Glomerular endothelial cell (primary cell): ENCODE results near the gene IL17RC. TPM values are rescaled to one million over a fixed set of nuclear protein-coding genes. Genes with fewer than 3 reads are reported as not detected.

ENCODE experiments used
- DNase-seq: peaks from one replicate; pipeline ENCODE4 v3.0.0-alpha.2; 2011; ENCODE audit warnings: low read depth, low spot score; ENCODE audit errors: extremely low read depth
- total RNA-seq: library from RNA; depleted of rRNA; stranded (reverse); fragments of >200 nt; gene quantifications from 2 replicates; pipeline ENCODE4 v1.2.3, GENCODE V29; 2015

Gene IL17RC
- total RNA-seq, 1 donor from 2014 or later = 26.1 TPM

DNA sequence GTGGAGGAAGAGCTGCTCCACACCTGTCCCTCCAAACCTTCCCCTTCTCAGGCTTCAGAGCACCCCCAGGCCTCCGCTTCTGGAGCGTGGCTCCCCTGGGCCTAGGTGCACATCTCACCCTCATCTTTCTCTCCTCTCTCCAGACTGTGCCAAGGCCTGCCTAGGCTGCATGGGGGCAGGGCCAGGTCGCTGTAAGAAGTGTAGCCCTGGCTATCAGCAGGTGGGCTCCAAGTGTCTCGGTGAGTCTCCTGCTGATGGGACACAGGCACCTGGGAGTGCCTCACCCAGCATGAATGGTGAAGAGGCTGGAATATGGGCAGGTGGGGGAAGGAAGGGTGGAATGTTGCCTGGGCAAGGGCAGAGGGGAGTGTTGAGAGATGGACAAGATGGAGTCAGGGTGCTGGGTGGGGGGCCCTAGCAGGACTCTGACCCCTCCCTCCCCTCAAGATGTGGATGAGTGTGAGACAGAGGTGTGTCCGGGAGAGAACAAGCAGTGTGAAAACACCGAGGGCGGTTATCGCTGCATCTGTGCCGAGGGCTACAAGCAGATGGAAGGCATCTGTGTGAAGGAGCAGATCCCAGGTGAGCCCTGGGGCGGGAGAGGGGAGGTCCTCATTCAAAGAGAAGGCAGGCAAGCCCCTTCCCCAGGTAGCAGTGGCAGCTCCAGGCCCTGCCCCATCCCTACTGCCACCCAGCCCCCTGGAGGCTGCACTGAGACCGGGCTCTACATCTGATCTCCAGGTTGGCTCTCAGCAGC is 26.2 kb downstream of the IL17RC start:
- DNase-seq = no peak

GRCh38 chr3:9944271-9944670 is 27.4 kb downstream of the IL17RC start:
- no peak for DNase-seq

DNA sequence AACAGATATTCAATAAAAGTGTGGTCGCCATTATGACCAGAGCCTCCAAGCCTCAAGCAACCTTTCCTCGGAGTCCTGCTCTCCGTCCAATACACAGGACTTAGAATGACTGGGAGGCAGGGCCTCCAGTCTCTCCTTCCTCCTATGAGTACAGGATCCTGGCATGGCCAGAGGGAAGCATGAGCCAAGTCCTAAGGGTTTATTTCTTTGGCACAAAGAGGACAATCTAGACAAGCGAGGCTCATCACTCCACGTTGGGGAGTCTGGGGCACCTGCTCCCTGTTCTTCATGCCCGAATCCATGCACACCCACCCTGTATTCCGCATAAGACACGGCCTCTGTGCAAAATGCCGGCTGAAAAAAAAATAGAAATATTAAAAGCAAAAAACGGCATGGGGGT is 28.5 kb downstream of the IL17RC start:
- no peak for DNase-seq

GRCh38 chr3:9946112-9947024 is 29.5 kb downstream of the IL17RC start:
- no peak for DNase-seq

DNA sequence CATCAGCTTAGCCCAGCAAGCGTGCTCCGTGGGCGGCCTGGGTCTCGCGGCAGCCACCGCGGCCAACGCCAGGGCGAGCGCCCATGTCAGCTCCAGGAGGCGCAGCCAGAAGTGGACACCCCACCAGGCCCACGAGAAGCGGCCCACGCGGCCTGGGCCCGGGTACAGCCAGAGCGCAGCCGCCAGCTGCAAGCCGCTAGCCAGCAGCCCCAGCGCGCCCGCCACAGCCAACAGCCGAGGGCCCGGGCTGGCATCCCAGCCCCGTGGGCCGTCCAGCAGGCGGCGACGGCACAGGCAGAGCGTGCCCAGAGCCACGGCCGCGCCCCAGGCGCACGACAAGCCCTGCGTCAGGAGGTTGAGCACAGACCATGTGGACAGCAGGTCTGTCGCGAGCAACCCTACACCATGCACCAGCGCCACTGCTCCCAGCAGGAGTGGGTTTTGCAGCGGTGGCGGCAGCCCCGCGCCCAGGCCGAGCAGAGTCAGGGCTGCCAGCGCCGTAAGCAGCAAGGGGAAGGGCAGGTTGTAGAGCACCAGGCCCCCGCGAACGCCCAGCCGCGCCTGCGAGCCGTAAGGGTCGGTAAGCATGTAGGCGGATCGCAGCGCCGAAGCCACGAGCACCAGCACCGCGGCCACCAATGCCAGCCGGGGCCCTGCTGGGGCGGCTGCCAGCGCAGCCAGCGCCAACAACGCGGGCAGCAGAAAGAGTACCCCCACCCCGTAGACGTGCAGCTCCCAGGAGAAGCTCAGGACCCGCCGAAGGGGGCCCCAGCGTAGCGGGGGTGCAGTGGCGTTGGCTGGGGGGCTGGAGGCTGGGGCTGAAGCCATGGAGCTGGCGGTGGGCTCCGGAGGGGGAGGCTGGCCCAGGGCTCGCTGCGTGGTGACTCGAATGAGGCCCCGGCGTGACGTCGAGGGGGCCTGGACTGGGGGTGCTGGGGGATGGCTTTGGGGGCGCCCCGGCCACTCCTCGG is 30.4 kb downstream of the IL17RC start:
- DNase-seq = no peak

GRCh38 chr3:9948586-9948985 is 31.7 kb downstream of the IL17RC start:
- no peak for DNase-seq

DNA sequence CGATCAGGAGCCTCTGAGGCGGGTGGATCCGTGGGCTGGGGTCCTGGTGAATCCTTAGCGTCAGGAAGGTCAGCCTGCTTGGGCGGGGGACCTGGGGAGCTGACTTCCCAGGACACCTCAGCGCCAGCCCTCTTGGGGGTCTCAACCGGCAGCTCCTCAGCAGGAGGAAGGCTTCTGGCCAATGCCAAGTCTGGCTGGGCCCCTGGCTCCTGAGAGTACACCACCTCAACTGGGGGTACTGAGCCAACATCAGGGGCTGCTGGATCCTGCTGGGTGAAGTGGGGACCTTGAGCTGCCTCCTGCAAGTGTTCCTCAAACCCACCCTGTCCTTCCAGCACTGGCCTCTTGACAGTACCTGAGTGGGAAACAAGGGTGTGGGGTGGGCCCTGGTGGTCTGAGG is 32.2 kb downstream of the IL17RC start:
- DNase-seq = no peak

DNA sequence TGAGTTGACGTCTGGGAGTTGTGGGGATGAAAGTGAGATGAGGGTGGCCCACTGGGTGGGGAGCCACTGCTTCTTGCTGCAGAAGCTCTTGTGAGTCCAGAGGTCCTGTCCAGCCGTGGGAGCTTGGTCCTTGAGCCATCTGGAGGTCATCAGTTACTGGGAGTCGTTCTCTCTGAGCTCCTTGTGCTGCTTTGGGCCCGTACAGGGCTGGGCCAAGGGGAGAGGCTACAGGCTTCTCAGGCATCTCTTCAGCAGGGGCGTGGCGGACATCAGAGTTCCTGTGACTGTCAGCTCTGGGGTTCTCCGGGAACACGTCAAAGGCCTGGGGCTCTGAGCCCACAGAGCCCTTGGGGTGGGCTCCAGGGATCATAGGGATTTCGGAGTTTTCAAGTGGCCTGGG is 32.7 kb downstream of the IL17RC start:
- no peak for DNase-seq

GRCh38 chr3:9951126-9951525 is 34.2 kb downstream of the IL17RC start:
- DNase-seq = no peak

DNA sequence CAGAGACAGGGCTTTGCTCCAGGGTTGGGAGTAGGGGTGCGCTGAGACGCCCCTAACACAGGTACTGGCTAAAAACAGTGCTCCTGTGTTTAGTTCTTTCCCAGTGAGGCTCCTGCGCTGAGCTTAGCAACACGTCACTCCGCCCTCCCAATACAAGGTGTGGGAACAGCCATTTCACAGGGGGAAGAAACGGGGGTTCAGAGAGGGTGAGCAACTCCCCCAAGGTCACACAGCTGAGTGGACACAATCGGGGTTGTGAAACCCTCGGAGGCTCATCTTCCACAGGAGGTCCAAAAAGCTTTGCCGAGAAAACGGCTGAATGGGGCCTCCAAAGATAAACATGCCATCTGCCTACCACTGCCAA is 34.7 kb downstream of the IL17RC start:
- DNase-seq = no peak

DNA sequence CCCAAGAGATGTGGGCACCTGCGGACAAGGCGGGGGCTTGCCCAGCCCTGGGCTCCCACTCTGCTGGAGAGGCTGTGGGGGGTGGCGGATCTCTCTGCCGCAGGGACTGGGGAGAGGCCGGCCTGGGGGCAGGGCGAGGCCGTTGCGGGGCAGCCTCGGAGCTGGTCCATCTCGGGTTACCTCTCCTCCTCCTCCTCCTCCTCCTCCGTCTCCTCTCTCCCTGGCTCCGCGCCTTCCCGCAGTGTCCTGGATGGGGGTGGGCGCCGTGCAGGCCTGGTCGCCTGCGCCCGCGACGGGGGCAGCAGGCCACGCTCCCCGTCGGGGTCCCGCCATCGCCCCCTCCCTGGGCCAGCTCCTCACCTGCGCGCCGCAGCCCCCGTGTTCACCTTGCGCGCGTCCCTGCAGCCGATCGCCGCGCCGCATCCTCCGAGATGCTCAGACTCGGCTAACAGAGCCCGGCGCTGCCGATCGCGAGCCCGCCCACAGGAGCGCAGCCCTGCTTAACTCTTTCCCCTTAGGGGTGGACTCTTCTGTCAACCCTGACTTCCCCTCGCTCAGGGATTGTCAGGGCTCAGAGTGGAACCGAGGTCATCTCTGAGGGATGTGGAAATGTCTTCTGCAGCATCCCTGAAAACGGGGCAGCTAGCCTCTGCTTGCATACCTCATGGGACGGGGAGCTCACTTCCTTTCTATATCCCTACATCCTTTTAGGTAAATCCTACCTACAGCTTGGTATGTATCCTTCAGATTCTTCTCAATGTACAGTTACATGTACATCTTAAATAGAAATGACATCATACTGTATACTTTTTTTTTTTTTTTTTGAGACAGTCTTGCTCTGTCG is 35.3 kb downstream of the IL17RC start, which contains the start of gene PRRT3:
Gene PRRT3 (minus strand): TSS at position 447 of the 844 bp plus-strand sequence. CDS start 2,293 bp downstream, outside the sequence.
- no peak for DNase-seq

- no peak for DNase-seq
Measured at GRCh38 chr3:9955067-9955502, 38.2 kb downstream of the IL17RC start.

- no peak for DNase-seq
Measured at GRCh38 chr3:9955611-9956352, 38.9 kb downstream of the IL17RC start.

DNA sequence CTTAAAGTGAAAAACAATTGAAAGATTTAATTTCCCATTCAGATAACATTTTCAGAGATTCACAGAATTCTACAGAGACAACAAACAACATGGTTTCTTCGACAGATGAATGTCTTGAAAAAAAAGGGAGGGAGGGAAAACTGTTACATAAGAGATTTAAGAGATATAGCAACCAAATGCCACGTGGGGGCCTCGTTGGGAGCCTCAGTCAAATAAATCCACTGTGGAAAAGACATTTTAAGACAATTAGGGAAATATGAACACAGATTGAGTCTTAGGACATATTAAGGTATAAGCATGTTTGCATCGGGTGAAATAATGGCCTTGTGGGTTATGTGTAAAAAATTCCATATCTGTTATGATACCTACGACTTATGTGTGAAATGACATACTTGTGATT is 40.3 kb downstream of the IL17RC start:
- no peak for DNase-seq

GRCh38 chr3:9965200-9965875 is 48.4 kb downstream of the IL17RC start:
- no peak for DNase-seq

GRCh38 chr3:9966841-9967240 is 49.9 kb downstream of the IL17RC start:
- no peak for DNase-seq

DNA sequence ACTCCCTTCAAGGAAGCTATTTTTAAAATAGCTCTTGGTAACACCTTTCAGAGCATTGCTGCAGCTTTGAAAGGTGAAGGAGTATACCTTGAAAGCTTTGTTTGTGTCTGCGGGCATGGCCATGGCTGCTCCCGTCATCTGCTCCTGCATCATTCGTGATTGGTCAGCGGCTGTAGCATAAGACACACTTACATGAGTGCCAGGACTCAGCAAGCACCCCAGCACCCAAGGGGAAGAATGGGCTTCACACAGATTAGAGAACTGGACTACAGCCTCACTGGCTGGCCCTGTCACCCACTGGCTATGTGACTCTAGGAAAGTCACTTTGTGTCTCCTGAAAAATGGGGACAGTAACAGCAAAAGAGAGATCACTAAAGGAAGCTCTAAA is 52.7 kb downstream of the IL17RC start:
- DNase-seq = no peak

DNA sequence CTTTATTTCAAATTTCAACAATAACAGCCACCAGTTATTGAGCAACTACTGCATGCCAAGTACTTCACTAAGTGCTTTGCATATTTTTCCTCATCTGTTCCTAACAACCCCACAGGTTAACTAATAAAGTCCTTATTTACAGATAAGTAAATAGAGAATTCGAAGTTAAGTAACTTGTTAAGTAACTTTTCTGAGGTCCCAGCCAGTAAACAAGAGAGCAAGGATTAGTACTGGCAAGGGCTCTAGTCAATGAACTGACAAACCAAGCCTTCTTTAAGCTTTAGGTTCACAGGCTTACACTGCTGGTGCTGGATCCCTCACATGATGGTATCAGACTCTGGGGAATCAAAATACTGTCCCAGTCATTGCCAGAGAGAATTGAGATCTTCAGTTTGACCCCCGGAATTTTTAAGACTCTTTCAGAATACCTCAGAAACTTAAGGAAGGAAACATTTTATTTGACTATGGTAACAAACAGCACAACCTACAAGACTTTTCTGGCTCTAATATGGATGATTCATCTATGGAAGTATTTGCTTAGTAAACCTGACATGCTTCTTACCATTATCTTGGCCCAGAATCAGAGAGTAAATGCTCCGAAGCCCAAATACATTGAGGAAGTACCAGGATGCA is 53.2 kb downstream of the IL17RC start:
- DNase-seq = no peak
